GM18520 (cell line): Measurements from ENCODE around the gene TSSC4.

ENCODE experiments used
- ATAC-seq: cut with Tn5 transposase; IDR thresholded peaks from one replicate; pipeline ENCODE4 v1.9.1; 2021; ENCODE audit not compliant: unreplicated experiment

Gene TSSC4

GRCh38 chr11:2385156-2386151, 15.1 kb upstream of the TSSC4 start:
- ATAC-seq, result no peak

- no peak for ATAC-seq
Measured at GRCh38 chr11:2386591-2386990, 14.0 kb upstream of the TSSC4 start.

- ATAC-seq, result no peak
Measured at GRCh38 chr11:2387266-2387987, 13.1 kb upstream of the TSSC4 start.

GRCh38 chr11:2388431-2389376, 11.8 kb upstream of the TSSC4 start:
- ATAC-seq, result no peak

- ATAC-seq, result no peak
Measured at GRCh38 chr11:2389377-2390026, 11.0 kb upstream of the TSSC4 start.

GRCh38 chr11:2390091-2390724, 10.3 kb upstream of the TSSC4 start:
- ATAC-seq, result no peak

- ATAC-seq, result no peak
Measured at GRCh38 chr11:2390725-2391151, 9.8 kb upstream of the TSSC4 start.

- no peak for ATAC-seq
Measured at GRCh38 chr11:2391181-2391975, 9.2 kb upstream of the TSSC4 start.

- no peak for ATAC-seq
Measured at GRCh38 chr11:2392241-2392959, 8.2 kb upstream of the TSSC4 start.

- ATAC-seq, result no peak
Measured at GRCh38 chr11:2393111-2393868, 7.3 kb upstream of the TSSC4 start.

GRCh38 chr11:2393941-2394817, 6.4 kb upstream of the TSSC4 start:
- no peak for ATAC-seq

GRCh38 chr11:2394818-2395105, 5.8 kb upstream of the TSSC4 start:
- no peak for ATAC-seq

- no peak for ATAC-seq
Measured at GRCh38 chr11:2395211-2395730, 5.3 kb upstream of the TSSC4 start.

- ATAC-seq, result no peak
Measured at GRCh38 chr11:2395856-2396255, 4.7 kb upstream of the TSSC4 start.

- ATAC-seq, result no peak
Measured at GRCh38 chr11:2396471-2396870, 4.1 kb upstream of the TSSC4 start.

- ATAC-seq, result no peak
Measured at GRCh38 chr11:2397005-2397404, 3.5 kb upstream of the TSSC4 start.
